HL-60 (cell line): ENCODE measurements around the gene YY1.

Source experiments
- POLR2AphosphoS5 ChIP-seq: IDR thresholded peaks from 2 replicates; pipeline ENCODE4 v1.6.1; 2012; ENCODE audit warnings: low read depth
- TF ChIP-seq, protein P1 (sequence below): IDR thresholded peaks from one replicate; pipeline ENCODE4 v1.5.1; 2011; ENCODE audit warnings: low read length, control low read depth, inconsistent platforms; ENCODE audit not compliant: insufficient read depth

DNA sequence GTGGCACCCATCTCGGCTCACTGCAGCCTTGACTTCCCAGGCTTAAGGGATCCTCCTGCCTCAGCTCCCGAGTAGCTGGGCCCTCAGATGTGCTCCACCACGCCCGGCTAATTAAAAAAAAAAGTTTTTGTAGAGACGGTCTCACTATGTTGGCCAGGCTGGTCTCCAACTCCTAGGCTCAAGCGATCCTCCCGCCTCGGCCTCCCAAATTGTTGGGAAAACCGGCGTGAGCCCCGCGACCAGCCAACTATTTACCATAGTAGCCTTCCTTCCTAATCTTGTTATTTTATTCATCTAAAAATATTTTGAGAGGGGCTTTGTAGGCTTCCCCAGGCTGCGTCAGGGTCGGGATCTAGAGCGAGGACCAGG lies 25.4 kb upstream of the YY1 start:
- TF ChIP-seq, protein P1, sequence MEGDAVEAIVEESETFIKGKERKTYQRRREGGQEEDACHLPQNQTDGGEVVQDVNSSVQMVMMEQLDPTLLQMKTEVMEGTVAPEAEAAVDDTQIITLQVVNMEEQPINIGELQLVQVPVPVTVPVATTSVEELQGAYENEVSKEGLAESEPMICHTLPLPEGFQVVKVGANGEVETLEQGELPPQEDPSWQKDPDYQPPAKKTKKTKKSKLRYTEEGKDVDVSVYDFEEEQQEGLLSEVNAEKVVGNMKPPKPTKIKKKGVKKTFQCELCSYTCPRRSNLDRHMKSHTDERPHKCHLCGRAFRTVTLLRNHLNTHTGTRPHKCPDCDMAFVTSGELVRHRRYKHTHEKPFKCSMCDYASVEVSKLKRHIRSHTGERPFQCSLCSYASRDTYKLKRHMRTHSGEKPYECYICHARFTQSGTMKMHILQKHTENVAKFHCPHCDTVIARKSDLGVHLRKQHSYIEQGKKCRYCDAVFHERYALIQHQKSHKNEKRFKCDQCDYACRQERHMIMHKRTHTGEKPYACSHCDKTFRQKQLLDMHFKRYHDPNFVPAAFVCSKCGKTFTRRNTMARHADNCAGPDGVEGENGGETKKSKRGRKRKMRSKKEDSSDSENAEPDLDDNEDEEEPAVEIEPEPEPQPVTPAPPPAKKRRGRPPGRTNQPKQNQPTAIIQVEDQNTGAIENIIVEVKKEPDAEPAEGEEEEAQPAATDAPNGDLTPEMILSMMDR: no peak
- no peak for TF ChIP-seq POLR2AphosphoS5
